GM20000 (cell line): Measurements from ENCODE around the gene COL4A2.

Source experiments
- DNase-seq: peaks from one replicate; pipeline ENCODE4 v3.0.0; 2012; ENCODE audit warnings: low spot score
- CTCF ChIP-seq: IDR thresholded peaks from 2 replicates; pipeline ENCODE4 v1.5.1; 2012; ENCODE audit warnings: mild to moderate bottlenecking, control low read depth; ENCODE audit errors: extremely low read depth, missing control alignments

COL4A2 gene

GRCh38 chr13:110297766-110298504, 9.1 kb upstream of the COL4A2 start:
- DNase-seq = no peak
- no peak for TF ChIP-seq CTCF

- TF ChIP-seq CTCF = no peak
- no peak for DNase-seq
These were observed 8.4 kb upstream of the COL4A2 start for GRCh38 chr13:110298505-110299282.

- DNase-seq = no peak
- no peak for TF ChIP-seq CTCF
These were observed 7.7 kb upstream of the COL4A2 start for GRCh38 chr13:110299283-110299840.

- TF ChIP-seq CTCF = no peak
- no peak for DNase-seq
These were observed 6.8 kb upstream of the COL4A2 start for GRCh38 chr13:110300090-110300815.

GRCh38 chr13:110301083-110301482, 6.0 kb upstream of the COL4A2 start:
- no peak for TF ChIP-seq CTCF
- DNase-seq = no peak

GRCh38 chr13:110301606-110302553, 5.2 kb upstream of the COL4A2 start:
- DNase-seq = peak; percentile 4

More at GRCh38 chr13:110301606-110302553, 5.2 kb upstream of the COL4A2 start:
- TF ChIP-seq CTCF = no peak
